H1 (cell line): ENCODE results near the gene MCRS1. TPM values are rescaled to one million over a fixed set of nuclear protein-coding genes. Genes with fewer than 3 reads are reported as not detected.
A peak's percentile ranks its signal among the peaks of the same experiment; 100 is the strongest.

Source experiments
- CTCF ChIA-PET: fragments of 300-600 bp; sonication (Branson Sonifier 250); formaldehyde crosslinking; loops from one replicate; lab custom pipeline; 2021; ENCODE audit not compliant: partially characterized antibody; lab: Charles Lee
- POLR2A ChIA-PET: fragments of 300-600 bp; sonication (Branson Sonifier 250); formaldehyde crosslinking; loops from one replicate; lab custom pipeline; 2021; ENCODE audit warnings: inconsistent platforms; ENCODE audit not compliant: partially characterized antibody; lab: Charles Lee
- DNase-seq, 2 experiments: peaks; one replicate each; pipeline versions ENCODE4 v3.0.0 to v3.0.0-alpha.2; 2010 to 2022; ENCODE audit warnings: low spot score in 2 of 2, low read depth in 1 of 2, mixed read lengths in 1 of 2
- FAIRE-seq: peaks from 2 replicates; lab custom pipeline; 2011; peaks lifted over from hg19 to GRCh38; lab: Jason Lieb, UNC
- H2AFZ ChIP-seq: 2 replicates; pipeline ENCODE4 v1.8.1; 2012; ENCODE audit warnings: low read length, inconsistent platforms
- H2AK5ac ChIP-seq: 2 replicates; pipeline ENCODE4 v1.6.1; 2013; ENCODE audit warnings: low read depth, low read length
- H2BK120ac ChIP-seq: replicated peaks from 2 replicates; pipeline ENCODE3; 2013; ENCODE audit warnings: low read depth, low read length, inconsistent platforms
- H2BK12ac ChIP-seq: 2 replicates; pipeline ENCODE4 v1.6.1; 2013; ENCODE audit warnings: low read depth, low read length
- H2BK15ac ChIP-seq: 2 replicates; pipeline ENCODE4 v1.6.1; 2013; ENCODE audit warnings: low read length
- H2BK20ac ChIP-seq: 2 replicates; pipeline ENCODE4 v1.6.1; 2013; ENCODE audit warnings: low read length
- H2BK5ac ChIP-seq: 2 replicates; pipeline ENCODE4 v1.6.1; 2013; ENCODE audit warnings: low read depth, low read length
- H3K14ac ChIP-seq: 2 replicates; pipeline ENCODE4 v1.6.1; 2013; ENCODE audit warnings: inconsistent platforms; ENCODE audit not compliant: insufficient read length
- H3K18ac ChIP-seq: 2 replicates; pipeline ENCODE4 v1.6.1; 2013; ENCODE audit warnings: low read length; ENCODE audit errors: extremely low read depth
- H3K23ac ChIP-seq: 2 replicates; pipeline ENCODE4 v1.6.1; 2013; ENCODE audit warnings: inconsistent platforms; ENCODE audit not compliant: insufficient read length
- H3K23me2 ChIP-seq: 2 replicates; pipeline ENCODE4 v1.6.1; 2013; ENCODE audit warnings: low read depth, low read length
- H3K27ac ChIP-seq: 2 replicates; pipeline ENCODE4 v1.6.1; 2011; ENCODE audit warnings: low read depth, low read length, inconsistent platforms
- H3K27me3 ChIP-seq, 4 experiments: replicated peaks in 1 of 4; 1 replicate in 1 of 4; 2 replicates in 3 of 4; pipeline versions ENCODE4 v1.6.1 to v1.8.1; 2011 to 2013; ENCODE audit warnings: low read length in 3 of 4, mild to moderate bottlenecking in 3 of 4, inconsistent platforms in 2 of 4, mixed read lengths in 2 of 4, moderate library complexity in 1 of 4; ENCODE audit not compliant: control insufficient read depth in 3 of 4, insufficient read depth in 3 of 4; ENCODE audit errors: extremely low read depth in 1 of 4
- H3K36me3 ChIP-seq, 4 experiments: 2 replicates each; pipeline versions ENCODE4 v1.6.1 to v1.8.1; 2011 to 2013; ENCODE audit warnings: mild to moderate bottlenecking in 4 of 4, low read length in 3 of 4, moderate library complexity in 2 of 4, control low read depth in 1 of 4, inconsistent platforms in 1 of 4; ENCODE audit not compliant: insufficient read depth in 4 of 4, control insufficient read depth in 2 of 4
- H3K4ac ChIP-seq: replicated peaks from 2 replicates; pipeline ENCODE3; 2013; ENCODE audit warnings: low read length, low read depth, mixed read lengths, inconsistent platforms; ENCODE audit not compliant: insufficient read length
- H3K4me1 ChIP-seq, 4 experiments: replicated peaks in 1 of 4; 1 replicate in 1 of 4; 2 replicates in 3 of 4; pipeline versions ENCODE4 v1.6.1 to v1.8.1; 2011 to 2013; ENCODE audit warnings: low read length in 3 of 4, inconsistent platforms in 2 of 4, mixed read lengths in 1 of 4; ENCODE audit not compliant: insufficient read depth in 4 of 4, control insufficient read depth in 3 of 4
- H3K4me2 ChIP-seq, 2 experiments: 2 replicates each; pipeline versions ENCODE4 v1.6.1 to v1.8.1; 2011 to 2013; ENCODE audit warnings: low read depth in 2 of 2, low read length in 2 of 2, control low read depth in 1 of 2, inconsistent platforms in 1 of 2, mild to moderate bottlenecking in 1 of 2; ENCODE audit not compliant: insufficient read depth in 1 of 2
- H3K4me3 ChIP-seq, 4 experiments: fragments of 200-600, 300-600 bp in 1 of 4; sonication (generic), shearing (Covaris generic), sonication (Bioruptor Twin) in 1 of 4; 2 replicates each; pipeline versions ENCODE4 v1.5.1 to v1.8.1; 2011 to 2016; ENCODE audit warnings: low read length in 4 of 4, low read depth in 3 of 4, control low read depth in 2 of 4, inconsistent platforms in 2 of 4, mild to moderate bottlenecking in 2 of 4, mixed read lengths in 1 of 4, moderate library complexity in 1 of 4; ENCODE audit not compliant: insufficient read depth in 2 of 4; ENCODE audit errors: extremely low read depth in 1 of 4
- H3K56ac ChIP-seq: replicated peaks from 2 replicates; pipeline ENCODE3; 2013; ENCODE audit warnings: low read depth, mild to moderate bottlenecking, mixed read lengths, low read length, inconsistent platforms; ENCODE audit not compliant: insufficient read length
- H3K79me1 ChIP-seq: 2 replicates; pipeline ENCODE4 v1.6.1; 2013; ENCODE audit warnings: low read depth, low read length, control low read depth
- H3K79me2 ChIP-seq, 2 experiments: 2 replicates each; pipeline versions ENCODE4 v1.6.1 to v1.8.1; 2012 to 2013; ENCODE audit warnings: low read length in 2 of 2, mild to moderate bottlenecking in 2 of 2, inconsistent platforms in 1 of 2; ENCODE audit not compliant: insufficient read depth in 2 of 2, control insufficient read depth in 1 of 2
- H3K9ac ChIP-seq, 4 experiments: replicated peaks in 1 of 4; 1 replicate in 1 of 4; 2 replicates in 3 of 4; pipeline versions ENCODE4 v1.6.1 to v1.8.1; 2011 to 2013; ENCODE audit warnings: low read depth in 3 of 4, low read length in 3 of 4, control low read depth in 2 of 4, mild to moderate bottlenecking in 2 of 4, moderate library complexity in 2 of 4, inconsistent platforms in 1 of 4; ENCODE audit errors: extremely low read depth in 1 of 4
- H3K9me3 ChIP-seq, 2 experiments: 2 replicates each; pipeline versions ENCODE4 v1.6.1 to v1.8.1; 2012 to 2013; ENCODE audit warnings: mild to moderate bottlenecking in 2 of 2, moderate library complexity in 2 of 2, control low read depth in 1 of 2, inconsistent platforms in 1 of 2, low read depth in 1 of 2, low read length in 1 of 2, mixed read lengths in 1 of 2; ENCODE audit not compliant: insufficient read depth in 2 of 2
- H4K20me1 ChIP-seq, 2 experiments: replicated peaks in 1 of 2; 2 replicates each; pipeline versions ENCODE3 to v1.8.1; 2011 to 2013; ENCODE audit warnings: inconsistent platforms in 2 of 2, low read length in 2 of 2, mild to moderate bottlenecking in 1 of 2; ENCODE audit not compliant: insufficient read depth in 2 of 2, control insufficient read depth in 1 of 2
- H4K5ac ChIP-seq: 2 replicates; pipeline ENCODE4 v1.6.1; 2013; ENCODE audit warnings: low read length, low read depth, mixed read lengths, inconsistent platforms; ENCODE audit not compliant: insufficient read length
- H4K8ac ChIP-seq: 2 replicates; pipeline ENCODE4 v1.8.0; 2013; ENCODE audit warnings: mild to moderate bottlenecking, moderate library complexity, low read length, inconsistent platforms; ENCODE audit not compliant: insufficient read depth; ENCODE audit errors: extremely low read depth
- H4K91ac ChIP-seq: replicated peaks from 2 replicates; pipeline ENCODE3; 2013; ENCODE audit warnings: low read length, mixed read lengths, inconsistent platforms; ENCODE audit not compliant: insufficient read length
- ASH2L ChIP-seq: fragments of 200-600, 300-600 bp; sonication (generic); IDR thresholded peaks from one replicate; pipeline ENCODE4 v1.7.1; 2017; ENCODE audit warnings: low read length
- WGBS, 2 experiments: shearing (Covaris generic) in 1 of 2; methylation state at CpG; one replicate each; pipeline versions ENCODE4 v1.1.6 to v1.1.7; 2013 to 2015; ENCODE audit warnings: low lambda C conversion rate in 2 of 2, mixed read lengths in 2 of 2, inconsistent platforms in 1 of 2, low coverage in 1 of 2, missing lambda C conversion rate in 1 of 2; ENCODE audit not compliant: insufficient replicate concordance in 2 of 2, insufficient coverage in 1 of 2, insufficient read length in 1 of 2; ENCODE audit errors: extremely low coverage in 1 of 2, missing lambda C conversion rate in 1 of 2; 5-methylcytosine and 5-hydroxymethylcytosine counted together
- polyA plus RNA-seq, 7 experiments: library from polyadenylated mRNA; depleted of rRNA in 3 of 7; stranded (reverse) in 5 of 7; unstranded in 2 of 7; fragments of >200 nt in 5 of 7; fragments of 200-250 nt in 2 of 7; gene quantifications; 1 replicate in 5 of 7; 2 replicates in 1 of 7; 4 replicates in 1 of 7; pipeline versions ENCODE4 v1.2.1 to v1.2.3, GENCODE V29; 2011 to 2013; ENCODE audit warnings: missing spikeins in 2 of 7, mixed read lengths in 2 of 7
- total RNA-seq: library from RNA; stranded (reverse); fragmentation: NEBNext Ultra II Directional; extraction: Animal tissue kit (Norgen Biotek cat#: 25700); gene quantifications from 2 replicates; pipeline ENCODE4 v1.2.1, GENCODE V29; 2021

Gene MCRS1
- total and polyA plus RNA-seq, 2 of the 8 experiments (the other 6 are each of a cell fraction or from before 2014, with no cell fraction given), result 90.3 to 139 TPM

DNA sequence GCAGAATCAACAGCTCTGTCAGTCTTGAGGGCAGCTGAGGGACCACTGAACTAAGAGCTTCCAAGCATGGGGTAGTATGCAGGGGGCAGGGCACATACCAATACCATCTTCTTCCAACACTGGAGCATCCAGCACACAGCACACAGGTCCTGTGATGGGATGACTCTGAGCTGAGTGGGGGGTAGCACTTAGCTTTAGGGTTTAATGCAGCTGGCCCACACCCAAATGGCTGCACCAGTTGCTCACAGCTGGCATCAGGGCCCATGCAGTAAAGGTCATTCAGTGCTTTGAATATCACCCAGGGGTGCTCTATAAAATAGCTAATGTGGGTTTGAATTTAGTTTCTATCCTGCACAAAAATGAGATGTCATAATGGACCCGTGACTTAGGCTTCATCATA is 35.8 kb upstream of the MCRS1 start:
- H2AK5ac ChIP-seq, result no peak overlapping the region
- H3K4ac ChIP-seq, result no peak overlapping the region
- no peak overlapping the region for H2BK15ac ChIP-seq
- H3K36me3 ChIP-seq, result no peaks in the 10 kb centered on the region
- no peak overlapping the region for H4K91ac ChIP-seq
- no peak overlapping the region for H2BK120ac ChIP-seq
- H4K20me1 ChIP-seq, result no peaks in the 10 kb centered on the region
- no peak overlapping the region for H4K5ac ChIP-seq
- ChIA-PET POLR2A (interaction anchor here (0.8 to 2.2 kb wide), 3 partner anchors 36 to 138 kb away, joined by 3 to 6 read pairs (median 3); partner anchors contain the start of gene MCRS1), CTCF (interaction anchor here (1.1 to 3.2 kb wide), 7 partner anchors 11 to 256 kb away, joined by 3 to 15 read pairs (median 9); no protein-coding TSS in a partner anchor)
- no peak overlapping the region for H3K4me3 ChIP-seq
- H3K4me1 ChIP-seq, result no peaks in the 10 kb centered on the region
- H3K18ac ChIP-seq, result no peak overlapping the region
- no peaks in the 10 kb centered on the region for H3K79me2 ChIP-seq
- 0 out of 2 replicates have a peak overlapping the region, but pooled peaks have one; percentile 18 for H2BK12ac ChIP-seq
- H3K9me3 ChIP-seq, result no peaks in the 10 kb centered on the region
- no peaks in the 10 kb centered on the region for H3K79me1 ChIP-seq
- no peak overlapping the region for H2BK20ac ChIP-seq
- no peak overlapping the region for H2AFZ ChIP-seq
- H3K56ac ChIP-seq, result no peak overlapping the region
- no peak overlapping the region for H3K9ac ChIP-seq
- no peak overlapping the region for H4K8ac ChIP-seq
- H3K27ac ChIP-seq, result no peak overlapping the region
- no peak overlapping the region for H3K14ac ChIP-seq
- no peaks in the 10 kb centered on the region for H3K23me2 ChIP-seq
- DNase-seq (no peak), FAIRE-seq (no peak)
- H3K27me3 ChIP-seq, result peaks cover 0 to 4% (median 0%) of the 10 kb centered on the region in 4 experiments; a peak in 3 of 7 replicates
- WGBS, 2 experiments, result 73% methylated on average over 1 of the region's 1 CpG; no CpG with 5 or more reads in 1 of the 2 experiments
- H3K23ac ChIP-seq, result no peak overlapping the region
- no peak overlapping the region; the same call in 1 of the 2 replicates for H2BK5ac ChIP-seq
- no peak overlapping the region for H3K4me2 ChIP-seq
- no peak for TF ChIP-seq ASH2L
